HAP-1 (cell line): ENCODE measurements around the gene OSBPL5.
A peak's percentile ranks its signal among the peaks of the same experiment; 100 is the strongest.

ENCODE experiments used
- DNase-seq, 2 experiments: peaks; one replicate each; pipeline ENCODE4 v3.0.0-alpha.2; 2016 to 2020; ENCODE audit warnings: low spot score in 2 of 2
- H3K27me3 ChIP-seq: fragments of 250-450 bp; sonication (Bioruptor Pico); 2 replicates; pipeline ENCODE4 v1.5.1; 2020; ENCODE audit warnings: low read depth, mild to moderate bottlenecking, moderate library complexity
- H3K36me3 ChIP-seq: fragments of 250-450 bp; sonication (Bioruptor Pico); replicated peaks from 2 replicates; pipeline ENCODE4 v1.5.1; 2020; ENCODE audit warnings: mild to moderate bottlenecking
- H3K4me1 ChIP-seq: fragments of 250-450 bp; sonication (Bioruptor Pico); 2 replicates; pipeline ENCODE4 v1.5.1; 2020; ENCODE audit warnings: mild to moderate bottlenecking
- H3K4me3 ChIP-seq: fragments of 250-450 bp; sonication (Bioruptor Pico); 2 replicates; pipeline ENCODE4 v1.5.1; 2020; ENCODE audit warnings: mild to moderate bottlenecking, moderate library complexity
- H3K9me3 ChIP-seq: fragments of 250-450 bp; sonication (Bioruptor Pico); 2 replicates; pipeline ENCODE4 v1.5.1; 2020; ENCODE audit warnings: mild to moderate bottlenecking, moderate library complexity
- in situ Hi-C: fragments of 300-500 bp; cut with MboI; formaldehyde crosslinking; loops from 3 replicates; pipeline ENCODE4 v1.14.3; 2020; ENCODE audit warnings: low sequenced_read_pairs, inconsistent platforms, mixed read lengths

The OSBPL5 gene, protein sequence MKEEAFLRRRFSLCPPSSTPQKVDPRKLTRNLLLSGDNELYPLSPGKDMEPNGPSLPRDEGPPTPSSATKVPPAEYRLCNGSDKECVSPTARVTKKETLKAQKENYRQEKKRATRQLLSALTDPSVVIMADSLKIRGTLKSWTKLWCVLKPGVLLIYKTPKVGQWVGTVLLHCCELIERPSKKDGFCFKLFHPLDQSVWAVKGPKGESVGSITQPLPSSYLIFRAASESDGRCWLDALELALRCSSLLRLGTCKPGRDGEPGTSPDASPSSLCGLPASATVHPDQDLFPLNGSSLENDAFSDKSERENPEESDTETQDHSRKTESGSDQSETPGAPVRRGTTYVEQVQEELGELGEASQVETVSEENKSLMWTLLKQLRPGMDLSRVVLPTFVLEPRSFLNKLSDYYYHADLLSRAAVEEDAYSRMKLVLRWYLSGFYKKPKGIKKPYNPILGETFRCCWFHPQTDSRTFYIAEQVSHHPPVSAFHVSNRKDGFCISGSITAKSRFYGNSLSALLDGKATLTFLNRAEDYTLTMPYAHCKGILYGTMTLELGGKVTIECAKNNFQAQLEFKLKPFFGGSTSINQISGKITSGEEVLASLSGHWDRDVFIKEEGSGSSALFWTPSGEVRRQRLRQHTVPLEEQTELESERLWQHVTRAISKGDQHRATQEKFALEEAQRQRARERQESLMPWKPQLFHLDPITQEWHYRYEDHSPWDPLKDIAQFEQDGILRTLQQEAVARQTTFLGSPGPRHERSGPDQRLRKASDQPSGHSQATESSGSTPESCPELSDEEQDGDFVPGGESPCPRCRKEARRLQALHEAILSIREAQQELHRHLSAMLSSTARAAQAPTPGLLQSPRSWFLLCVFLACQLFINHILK

DNA sequence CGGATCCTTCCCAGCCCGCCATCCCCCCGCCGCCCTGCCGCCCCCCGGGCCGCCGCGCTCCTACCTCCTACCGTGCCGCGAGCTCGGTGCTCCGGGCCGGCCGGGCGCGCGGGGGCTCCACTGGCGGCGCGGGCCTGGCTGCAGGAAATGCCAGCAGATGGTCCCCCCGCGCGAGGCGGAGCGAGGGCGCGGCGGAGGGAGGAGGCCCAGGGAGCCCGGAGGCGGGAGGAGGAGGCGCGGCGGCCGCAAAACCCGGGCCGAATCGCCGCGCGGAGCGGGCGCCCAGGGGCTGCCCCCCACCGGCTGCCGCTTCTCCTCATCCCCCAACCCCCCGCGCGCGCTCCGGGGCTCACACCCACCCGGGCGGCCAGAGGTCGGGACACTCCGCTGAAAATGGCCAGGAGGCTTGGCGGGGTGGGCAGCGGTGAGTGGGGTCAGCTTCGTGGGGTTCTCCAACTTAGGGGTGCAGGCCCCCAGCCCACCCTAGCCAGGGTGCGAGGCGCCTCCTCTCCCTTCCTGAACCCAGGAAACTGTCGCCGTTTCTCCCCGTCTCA lies at the start of gene OSBPL5:
Gene OSBPL5, minus strand, starts transcription at position 159 of the 554 bp plus-strand sequence. CDS start 36,162 bp downstream, outside the sequence.
- Histone ChIP-seq H3K27me3 (no peaks in the 10 kb centered on the region), H3K4me3 (peak within 1 kb of the TSS; percentile 55), H3K36me3 (no peaks in the 10 kb centered on the region), H3K9me3 (no peaks in the 10 kb centered on the region), H3K4me1 (peaks cover 9% of the 10 kb centered on the region; the same call in 1 of the 2 replicates)
- DNase-seq = peak; percentile 46 to 81
- in situ Hi-C loops = no loop called here

DNA sequence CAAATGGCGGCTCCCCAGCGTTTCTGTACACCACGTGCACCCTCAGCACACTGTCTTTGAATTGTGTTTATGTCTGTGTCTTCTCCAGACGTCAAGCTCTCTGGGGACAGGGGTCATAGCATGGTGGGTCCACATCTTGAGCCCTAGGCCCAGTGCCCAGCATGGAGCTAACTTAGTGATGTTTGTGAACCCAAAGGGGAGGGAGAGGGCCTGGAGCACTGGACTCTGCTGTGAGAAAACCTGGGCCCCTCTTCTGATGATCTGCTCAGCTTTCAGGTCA lies 49.2 kb upstream of the OSBPL5 start:
- in situ Hi-C loops = no loop called here

DNA sequence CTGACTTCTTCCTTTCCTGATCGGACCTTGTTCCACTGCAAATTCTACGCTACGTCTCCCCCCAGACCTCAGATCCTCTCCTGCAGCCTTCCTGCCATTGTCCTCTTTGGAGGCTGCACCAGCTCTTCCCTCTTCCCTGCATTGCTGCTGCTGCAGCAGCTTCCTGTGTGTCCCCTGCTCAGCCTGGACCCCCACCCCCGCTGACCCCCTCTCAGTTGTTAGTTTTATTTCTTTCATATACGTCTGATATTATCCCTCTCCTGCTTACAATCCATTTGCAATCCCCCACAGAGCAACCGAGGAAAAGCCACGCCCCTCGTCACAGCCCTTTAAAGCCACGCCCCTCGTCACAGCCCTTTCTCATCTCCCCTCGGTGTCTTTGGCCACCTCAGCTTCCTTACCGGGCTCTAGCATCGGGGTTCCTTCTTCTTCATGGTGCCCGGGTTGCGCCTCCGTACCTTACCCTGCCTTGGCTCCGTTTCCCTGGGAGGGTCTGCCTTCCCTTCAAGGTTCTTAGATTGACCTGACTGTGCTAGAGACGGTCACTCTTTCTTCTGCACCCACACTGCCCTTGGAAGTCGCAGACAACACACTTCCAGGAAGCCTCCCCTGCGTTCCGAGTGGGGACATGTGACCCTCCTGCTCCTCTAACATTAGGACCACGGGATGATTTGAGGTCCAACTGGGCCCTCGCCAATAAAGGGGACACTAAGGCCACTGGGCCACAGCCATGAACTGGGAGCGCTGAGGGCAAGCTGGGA lies 48.7 kb upstream of the OSBPL5 start:
- H3K36me3 ChIP-seq = no peaks in the 10 kb centered on the region
- peaks cover 13% of the 10 kb centered on the region for H3K27me3 ChIP-seq
- no peak overlapping the region for H3K4me3 ChIP-seq
- DNase-seq = no peak
- no peaks in the 10 kb centered on the region for H3K9me3 ChIP-seq
- no peaks in the 10 kb centered on the region for H3K4me1 ChIP-seq
- in situ Hi-C loops = no loop called here

More for the DNA sequence above, 49.2 kb upstream of the OSBPL5 start:
- Histone ChIP-seq H3K4me3 (no peak overlapping the region), H3K36me3 (no peaks in the 10 kb centered on the region), H3K4me1 (no peaks in the 10 kb centered on the region), H3K9me3 (no peaks in the 10 kb centered on the region), H3K27me3 (peaks cover 18% of the 10 kb centered on the region)
- DNase-seq = no peak

DNA sequence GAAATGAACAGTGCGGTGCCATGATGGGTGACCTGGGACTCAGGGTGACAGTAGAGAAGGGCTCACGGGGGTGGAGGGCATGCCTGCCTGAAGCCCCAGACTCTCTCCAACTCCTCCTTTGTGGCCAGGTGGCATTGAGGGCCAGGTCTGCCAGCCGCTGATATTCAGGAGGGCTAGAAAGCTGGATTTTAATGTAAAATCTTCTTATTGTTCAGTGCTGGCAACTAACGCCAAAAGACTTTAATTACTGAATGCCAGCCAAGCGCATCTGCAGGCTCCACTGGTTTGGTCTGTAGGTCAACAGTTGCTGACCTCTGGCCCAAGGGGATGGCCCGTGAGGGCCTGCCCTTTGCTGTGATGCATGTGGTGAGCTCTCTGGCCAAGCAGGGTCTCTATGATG lies 43.2 kb upstream of the OSBPL5 start:
- peaks cover 19% of the 10 kb centered on the region for H3K27me3 ChIP-seq
- no peaks in the 10 kb centered on the region for H3K9me3 ChIP-seq
- no peak overlapping the region for H3K4me3 ChIP-seq
- no peak for DNase-seq
- no peaks in the 10 kb centered on the region for H3K36me3 ChIP-seq
- in situ Hi-C loops = no loop called here
- no peaks in the 10 kb centered on the region for H3K4me1 ChIP-seq

DNA sequence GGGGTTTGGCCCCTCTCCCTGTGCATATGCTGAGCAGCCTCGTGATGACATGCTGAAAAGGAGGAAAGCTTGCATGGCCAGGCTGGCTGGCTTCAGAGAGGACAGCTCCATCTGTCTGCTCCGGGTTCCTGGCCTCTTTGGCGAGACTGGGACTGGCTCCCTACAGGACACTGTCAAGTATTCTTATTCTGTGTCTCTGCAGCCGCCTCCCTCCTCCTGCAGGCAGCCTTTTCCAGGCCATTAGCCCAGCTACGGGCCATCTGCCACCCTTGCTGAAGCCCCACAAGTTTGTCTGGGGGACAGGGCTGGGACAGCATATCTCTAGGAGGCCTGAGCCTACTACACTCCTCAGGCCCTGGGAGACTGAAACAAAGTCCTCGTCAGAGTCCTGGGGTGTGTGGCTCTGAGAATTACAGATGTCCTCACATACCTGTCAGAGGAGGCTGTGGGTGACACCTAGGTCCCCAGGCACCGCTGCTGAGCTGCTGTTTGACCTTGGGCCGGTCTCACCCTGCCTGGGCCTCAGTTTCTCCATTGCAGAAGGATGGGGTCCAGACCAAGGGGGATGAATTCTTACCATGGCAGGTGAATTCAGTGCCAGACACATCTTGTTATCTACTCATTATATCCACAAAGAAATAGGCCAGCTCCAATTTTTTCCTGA lies 42.5 kb upstream of the OSBPL5 start:
- Histone ChIP-seq H3K4me3 (no peak overlapping the region), H3K27me3 (peaks cover 25% of the 10 kb centered on the region), H3K4me1 (no peaks in the 10 kb centered on the region), H3K9me3 (no peaks in the 10 kb centered on the region), H3K36me3 (no peaks in the 10 kb centered on the region)
- in situ Hi-C loops = no loop called here
- DNase-seq = no peak

DNA sequence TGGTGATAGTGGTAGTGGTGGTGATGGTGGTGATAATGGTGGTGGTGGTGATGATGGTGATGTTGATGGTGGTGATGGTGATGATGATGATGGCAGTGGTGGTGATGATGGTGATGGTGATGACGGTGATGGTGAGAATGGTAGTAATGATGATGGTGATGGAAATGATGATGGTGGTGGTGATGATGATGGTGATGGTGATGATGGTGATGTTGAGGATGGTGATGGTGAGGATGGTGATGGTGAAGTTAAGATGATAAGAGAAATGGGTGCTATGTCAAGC lies 41.8 kb upstream of the OSBPL5 start:
- no peaks in the 10 kb centered on the region for H3K4me1 ChIP-seq
- no peak overlapping the region for H3K4me3 ChIP-seq
- peaks cover 33% of the 10 kb centered on the region for H3K27me3 ChIP-seq
- no peak for DNase-seq
- H3K36me3 ChIP-seq = no peaks in the 10 kb centered on the region
- H3K9me3 ChIP-seq = no peaks in the 10 kb centered on the region
- in situ Hi-C loops = no loop called here

DNA sequence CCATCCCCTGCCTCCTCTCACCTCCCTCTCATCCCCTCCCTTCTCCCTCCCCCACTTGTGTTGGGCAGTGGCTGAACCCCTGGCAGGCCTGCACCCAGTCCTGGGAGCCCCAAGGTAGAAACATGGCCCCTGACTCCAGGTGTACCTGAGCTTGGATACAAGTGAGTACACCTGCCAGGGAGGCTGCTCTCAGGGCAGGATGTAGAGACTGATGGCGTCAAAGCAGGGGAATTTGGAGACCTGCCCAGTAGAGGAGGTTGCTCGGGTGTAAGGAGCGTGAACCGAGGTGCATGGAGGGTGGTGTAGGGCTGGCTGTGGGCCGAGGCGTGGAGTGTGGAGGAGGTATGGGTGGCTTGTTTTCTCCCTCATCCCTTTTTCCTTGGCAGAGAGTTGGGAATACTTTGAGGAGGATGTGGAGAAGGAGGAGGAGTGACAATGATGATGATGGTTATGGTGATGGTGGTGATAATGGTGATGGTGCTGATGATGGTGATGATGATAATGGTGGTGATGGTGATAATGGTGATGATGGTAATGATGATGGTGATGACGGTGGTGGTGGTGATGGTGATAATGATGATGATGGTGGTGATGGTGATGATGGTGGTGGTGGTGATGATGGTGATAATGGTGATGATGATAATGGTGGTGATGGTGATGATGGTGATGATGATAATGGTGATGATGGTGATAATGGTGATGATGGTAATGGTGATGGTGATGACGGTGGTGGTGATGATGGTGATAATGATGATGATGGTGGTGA lies 41.2 kb upstream of the OSBPL5 start:
- H3K36me3 ChIP-seq = no peaks in the 10 kb centered on the region
- no peak overlapping the region for H3K4me3 ChIP-seq
- H3K4me1 ChIP-seq = no peaks in the 10 kb centered on the region
- in situ Hi-C loops = no loop called here
- DNase-seq = no peak
- peaks cover 38% of the 10 kb centered on the region for H3K27me3 ChIP-seq
- H3K9me3 ChIP-seq = no peaks in the 10 kb centered on the region

DNA sequence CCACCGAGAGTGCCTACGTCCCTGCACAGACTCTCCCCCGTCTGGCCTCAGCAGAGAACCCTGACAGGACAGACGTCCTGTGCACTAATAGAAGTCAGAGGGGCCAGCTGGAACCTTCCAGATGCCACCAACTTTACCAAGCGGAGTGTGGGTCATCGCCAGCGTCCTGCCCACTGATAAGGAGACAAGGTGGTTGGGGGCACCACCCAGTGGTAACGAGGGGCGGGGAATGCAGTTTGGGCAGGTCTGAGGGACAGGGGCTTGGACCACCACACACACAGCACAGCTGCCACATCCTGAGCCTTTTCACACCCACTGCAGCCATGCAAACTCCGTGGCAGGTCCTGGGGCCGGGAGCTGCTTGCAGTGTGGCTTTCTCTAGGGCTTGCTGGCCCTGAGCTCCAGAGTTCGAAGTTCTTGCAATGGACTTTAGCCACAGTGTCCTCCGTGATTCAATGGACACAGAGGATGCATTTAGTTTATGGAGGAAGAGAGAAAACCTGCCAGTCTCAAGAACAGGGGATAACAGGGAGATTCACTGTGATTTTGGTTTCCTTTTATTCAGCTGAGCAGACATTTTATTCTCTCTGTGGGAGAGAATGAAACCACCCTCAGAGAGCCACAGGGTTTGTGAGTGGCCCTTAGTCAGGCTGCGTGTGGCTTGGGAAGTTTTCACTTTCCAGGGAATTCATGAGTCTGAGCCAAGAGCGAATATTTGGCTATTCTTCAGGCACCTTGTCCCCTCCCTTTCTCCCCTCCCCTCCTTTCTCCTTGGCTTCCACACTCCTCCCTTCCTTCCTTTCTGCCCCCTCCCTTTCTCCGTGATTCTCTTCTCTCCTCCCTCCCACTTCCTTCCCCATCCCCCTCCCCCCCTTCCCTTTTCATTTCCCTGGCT lies 40.4 kb upstream of the OSBPL5 start:
- no peaks in the 10 kb centered on the region for H3K36me3 ChIP-seq
- in situ Hi-C loops = no loop called here
- no peaks in the 10 kb centered on the region for H3K9me3 ChIP-seq
- H3K27me3 ChIP-seq = peaks cover 43% of the 10 kb centered on the region
- no peaks in the 10 kb centered on the region for H3K4me1 ChIP-seq
- no peak for DNase-seq
- H3K4me3 ChIP-seq = no peak overlapping the region

DNA sequence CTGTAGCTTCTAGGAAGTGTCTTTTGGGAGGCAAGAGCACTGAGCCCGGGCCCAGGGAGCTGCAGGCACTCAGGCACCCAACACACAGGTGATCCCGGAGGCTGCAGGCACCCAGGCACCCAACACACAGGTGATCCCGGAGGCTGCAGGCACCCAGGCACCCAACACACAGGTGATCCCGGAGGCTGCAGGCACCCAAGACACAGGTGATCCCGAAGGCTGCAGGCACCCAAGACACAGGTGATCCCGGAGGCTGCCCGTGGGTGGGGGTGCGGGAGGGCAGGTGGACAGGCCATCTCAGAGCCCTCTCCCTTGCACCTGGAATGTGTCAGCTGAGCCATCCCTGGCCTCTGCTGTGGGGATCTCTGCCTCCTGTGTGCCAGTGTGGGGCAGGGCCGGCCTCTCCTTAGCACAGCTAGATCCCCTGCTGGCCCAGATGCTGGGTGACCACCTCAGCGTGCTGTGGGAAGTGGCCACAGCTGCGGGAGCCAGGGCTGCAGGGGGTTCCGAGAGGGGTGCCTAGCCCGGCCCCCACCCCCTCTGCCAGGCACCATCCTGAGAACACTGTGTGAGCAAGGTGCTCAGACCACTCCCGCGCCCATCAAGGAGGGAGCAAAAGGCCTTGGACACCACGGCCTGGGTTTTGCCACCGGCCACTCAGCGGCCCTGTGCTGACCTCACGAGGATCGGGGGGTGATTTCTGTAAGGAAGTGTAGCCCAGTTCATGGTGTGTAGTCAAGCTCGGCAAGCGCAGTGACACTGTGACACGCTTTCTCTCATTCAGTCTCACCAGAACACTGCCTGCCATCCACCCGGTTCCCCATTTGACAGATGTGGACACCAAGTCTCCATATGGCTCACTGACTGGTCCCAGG lies 39.3 kb upstream of the OSBPL5 start:
- Histone ChIP-seq H3K4me1 (no peaks in the 10 kb centered on the region), H3K9me3 (no peaks in the 10 kb centered on the region), H3K4me3 (no peak overlapping the region), H3K27me3 (peaks cover 43% of the 10 kb centered on the region), H3K36me3 (no peaks in the 10 kb centered on the region)
- in situ Hi-C loops = no loop called here
- no peak for DNase-seq

DNA sequence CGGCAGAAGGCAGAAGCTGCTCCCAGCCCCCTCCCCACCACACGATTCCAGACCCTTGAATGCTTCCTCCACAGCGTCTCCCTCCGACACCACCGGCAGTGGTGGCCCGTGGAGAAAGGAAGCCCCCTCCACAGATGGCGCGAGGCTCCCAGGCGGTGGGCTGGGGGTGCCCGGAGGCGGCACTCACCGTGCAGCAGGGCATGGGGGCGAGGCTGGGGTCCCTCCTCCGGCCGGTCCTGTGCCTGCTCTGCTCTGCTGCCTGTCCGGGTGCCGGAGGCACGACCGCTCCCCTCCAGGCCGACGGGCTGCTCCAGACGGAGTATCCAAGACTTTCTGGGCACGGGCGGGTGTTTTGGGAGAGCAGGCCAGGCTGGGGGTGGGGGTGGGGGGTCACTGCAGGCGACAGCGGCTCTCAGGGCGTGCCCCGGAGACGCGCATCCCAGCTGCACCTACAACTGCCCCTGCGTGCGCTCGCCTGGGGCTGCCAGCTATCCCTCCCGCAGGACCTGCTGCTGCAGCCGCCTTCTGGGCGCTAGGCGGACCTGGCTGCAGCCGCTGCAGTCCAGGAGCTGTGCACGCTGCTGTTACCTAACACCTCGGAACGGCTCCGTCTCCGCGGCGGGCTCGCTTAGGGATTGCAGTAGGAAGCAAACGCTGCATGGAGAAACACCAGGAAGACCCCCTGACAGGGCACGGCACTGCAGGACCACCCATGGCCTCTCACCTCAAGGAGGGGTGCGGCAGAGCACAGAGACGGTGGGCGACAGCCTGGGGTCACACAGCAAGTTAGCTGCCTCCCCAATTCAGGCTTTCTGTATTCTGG lies 38.3 kb upstream of the OSBPL5 start:
- Histone ChIP-seq H3K36me3 (no peaks in the 10 kb centered on the region), H3K9me3 (no peaks in the 10 kb centered on the region), H3K27me3 (peaks cover 43% of the 10 kb centered on the region), H3K4me1 (no peaks in the 10 kb centered on the region), H3K4me3 (no peak overlapping the region)
- in situ Hi-C loops = no loop called here
- no peak for DNase-seq

- in situ Hi-C loops = no loop called here
- no peaks in the 10 kb centered on the region for H3K36me3 ChIP-seq
- H3K9me3 ChIP-seq = no peaks in the 10 kb centered on the region
- H3K4me1 ChIP-seq = no peaks in the 10 kb centered on the region
- H3K27me3 ChIP-seq = peaks cover 43% of the 10 kb centered on the region
- no peak overlapping the region for H3K4me3 ChIP-seq
- no peak for DNase-seq
Measured at GRCh38 chr11:3202759-3203158, 37.6 kb upstream of the OSBPL5 start.
